Ishikawa (cell line): ENCODE results near the gene RET.
A peak's percentile ranks its signal among the peaks of the same experiment; 100 is the strongest.

Experiments used
- CEBPB ChIP-seq: IDR thresholded peaks from 2 replicates; pipeline ENCODE4 v1.6.1; 2012
- CREB1 ChIP-seq: IDR thresholded peaks from 2 replicates; pipeline ENCODE4 v1.6.1; 2012; ENCODE audit warnings: low read depth
- EGR1 ChIP-seq: IDR thresholded peaks from 2 replicates; pipeline ENCODE4 v1.6.1; 2012
- EP300 ChIP-seq: IDR thresholded peaks from 2 replicates; pipeline ENCODE4 v1.6.1; 2012; ENCODE audit warnings: borderline replicate concordance
- FOXM1 ChIP-seq: IDR thresholded peaks from 2 replicates; pipeline ENCODE4 v1.6.1; 2012; ENCODE audit warnings: low read depth, borderline replicate concordance
- NFIC ChIP-seq: IDR thresholded peaks from 2 replicates; pipeline ENCODE4 v1.6.1; 2012
- RAD21 ChIP-seq: IDR thresholded peaks from 2 replicates; pipeline ENCODE4 v1.6.1; 2012; ENCODE audit warnings: low read depth
- TAF1 ChIP-seq: IDR thresholded peaks from 2 replicates; pipeline ENCODE4 v1.6.1; 2012; ENCODE audit warnings: low read depth, mild to moderate bottlenecking
- TCF12 ChIP-seq: IDR thresholded peaks from 2 replicates; pipeline ENCODE4 v1.6.1; 2012; ENCODE audit warnings: low read depth
- TEAD4 ChIP-seq: IDR thresholded peaks from 2 replicates; pipeline ENCODE4 v1.6.1; 2012
- YY1 ChIP-seq: IDR thresholded peaks from 2 replicates; pipeline ENCODE4 v1.6.1; 2012; ENCODE audit warnings: low read depth
- ZBTB7A ChIP-seq: IDR thresholded peaks from 2 replicates; pipeline ENCODE4 v1.6.1; 2012; ENCODE audit warnings: low read depth
- TF ChIP-seq, protein P1 (sequence below): IDR thresholded peaks from 2 replicates; pipeline ENCODE4 v1.6.1; 2012; ENCODE audit warnings: low read depth, mild to moderate bottlenecking
- TF ChIP-seq, protein P2 (sequence below): IDR thresholded peaks from 2 replicates; pipeline ENCODE4 v1.6.1; 2012
- TF ChIP-seq, protein P3 (sequence below): IDR thresholded peaks from 2 replicates; pipeline ENCODE4 v1.6.1; 2012

The RET gene

DNA sequence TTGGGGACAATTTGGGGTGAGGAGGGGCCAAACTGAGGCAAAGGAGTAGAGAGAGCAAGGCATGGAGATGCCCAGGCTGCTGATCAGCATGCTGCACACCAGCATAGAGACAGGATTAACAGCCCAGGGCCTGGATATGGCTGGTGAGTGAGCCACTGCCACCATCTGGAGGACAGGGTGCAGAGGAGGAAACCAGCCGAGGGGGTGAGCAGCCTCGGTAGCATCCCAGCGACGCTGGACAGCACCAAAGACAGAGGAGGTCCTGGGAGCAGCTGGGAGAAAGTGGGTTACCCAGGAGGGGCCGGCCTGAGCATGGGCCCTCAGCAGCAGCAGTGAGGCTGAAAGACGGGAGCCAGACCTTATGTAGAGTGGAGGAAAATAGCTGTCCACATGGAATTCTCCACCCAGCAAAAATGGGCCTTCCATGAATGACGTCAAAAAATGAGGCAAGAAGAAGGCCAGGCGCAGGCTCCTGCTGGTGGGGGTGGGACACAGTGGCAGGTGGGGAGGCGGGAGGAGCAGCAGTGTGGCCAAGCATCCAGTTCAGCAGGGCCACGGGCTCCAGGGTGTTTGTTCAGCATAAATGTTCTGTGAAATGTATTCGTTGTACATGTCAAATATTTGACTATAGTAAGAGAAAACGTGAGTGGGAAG is 16.7 kb downstream of the RET start:
- TF ChIP-seq, protein P1, sequence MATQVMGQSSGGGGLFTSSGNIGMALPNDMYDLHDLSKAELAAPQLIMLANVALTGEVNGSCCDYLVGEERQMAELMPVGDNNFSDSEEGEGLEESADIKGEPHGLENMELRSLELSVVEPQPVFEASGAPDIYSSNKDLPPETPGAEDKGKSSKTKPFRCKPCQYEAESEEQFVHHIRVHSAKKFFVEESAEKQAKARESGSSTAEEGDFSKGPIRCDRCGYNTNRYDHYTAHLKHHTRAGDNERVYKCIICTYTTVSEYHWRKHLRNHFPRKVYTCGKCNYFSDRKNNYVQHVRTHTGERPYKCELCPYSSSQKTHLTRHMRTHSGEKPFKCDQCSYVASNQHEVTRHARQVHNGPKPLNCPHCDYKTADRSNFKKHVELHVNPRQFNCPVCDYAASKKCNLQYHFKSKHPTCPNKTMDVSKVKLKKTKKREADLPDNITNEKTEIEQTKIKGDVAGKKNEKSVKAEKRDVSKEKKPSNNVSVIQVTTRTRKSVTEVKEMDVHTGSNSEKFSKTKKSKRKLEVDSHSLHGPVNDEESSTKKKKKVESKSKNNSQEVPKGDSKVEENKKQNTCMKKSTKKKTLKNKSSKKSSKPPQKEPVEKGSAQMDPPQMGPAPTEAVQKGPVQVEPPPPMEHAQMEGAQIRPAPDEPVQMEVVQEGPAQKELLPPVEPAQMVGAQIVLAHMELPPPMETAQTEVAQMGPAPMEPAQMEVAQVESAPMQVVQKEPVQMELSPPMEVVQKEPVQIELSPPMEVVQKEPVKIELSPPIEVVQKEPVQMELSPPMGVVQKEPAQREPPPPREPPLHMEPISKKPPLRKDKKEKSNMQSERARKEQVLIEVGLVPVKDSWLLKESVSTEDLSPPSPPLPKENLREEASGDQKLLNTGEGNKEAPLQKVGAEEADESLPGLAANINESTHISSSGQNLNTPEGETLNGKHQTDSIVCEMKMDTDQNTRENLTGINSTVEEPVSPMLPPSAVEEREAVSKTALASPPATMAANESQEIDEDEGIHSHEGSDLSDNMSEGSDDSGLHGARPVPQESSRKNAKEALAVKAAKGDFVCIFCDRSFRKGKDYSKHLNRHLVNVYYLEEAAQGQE, result peak; percentile 61
- TF ChIP-seq FOXM1, result no peak

DNA sequence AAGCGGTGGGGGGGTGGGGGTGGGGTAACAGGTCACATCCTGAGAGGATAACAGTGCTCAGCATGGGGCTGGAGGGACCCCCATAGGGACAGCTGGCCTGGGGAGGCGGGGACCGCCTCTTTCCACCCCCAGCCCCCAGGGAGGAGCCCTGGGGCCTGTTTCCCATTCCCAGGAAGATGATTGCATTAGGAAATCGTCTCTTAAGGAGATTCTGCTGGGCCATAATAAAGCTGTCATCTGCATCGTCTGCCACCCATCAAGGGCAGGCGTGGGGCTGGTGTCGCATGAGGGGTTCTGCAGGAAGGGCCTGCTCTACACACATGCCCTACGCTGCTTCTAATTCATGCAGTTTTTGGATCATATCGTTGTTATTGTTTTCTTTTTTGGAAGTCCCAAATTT is 17.2 kb downstream of the RET start:
- TF ChIP-seq TEAD4 (no peak), ZBTB7A (no peak), YY1 (no peak), TAF1 (no peak), NFIC (no peak), EGR1 (no peak), CEBPB (no peak), FOXM1 (no peak), CREB1 (no peak), TCF12 (no peak), EP300 (no peak), RAD21 (no peak)
- TF ChIP-seq, protein P2, sequence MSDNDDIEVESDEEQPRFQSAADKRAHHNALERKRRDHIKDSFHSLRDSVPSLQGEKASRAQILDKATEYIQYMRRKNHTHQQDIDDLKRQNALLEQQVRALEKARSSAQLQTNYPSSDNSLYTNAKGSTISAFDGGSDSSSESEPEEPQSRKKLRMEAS, result no peak
- TF ChIP-seq, protein P1, result no peak
- TF ChIP-seq, protein P3, sequence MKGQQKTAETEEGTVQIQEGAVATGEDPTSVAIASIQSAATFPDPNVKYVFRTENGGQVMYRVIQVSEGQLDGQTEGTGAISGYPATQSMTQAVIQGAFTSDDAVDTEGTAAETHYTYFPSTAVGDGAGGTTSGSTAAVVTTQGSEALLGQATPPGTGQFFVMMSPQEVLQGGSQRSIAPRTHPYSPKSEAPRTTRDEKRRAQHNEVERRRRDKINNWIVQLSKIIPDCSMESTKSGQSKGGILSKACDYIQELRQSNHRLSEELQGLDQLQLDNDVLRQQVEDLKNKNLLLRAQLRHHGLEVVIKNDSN, result no peak

DNA sequence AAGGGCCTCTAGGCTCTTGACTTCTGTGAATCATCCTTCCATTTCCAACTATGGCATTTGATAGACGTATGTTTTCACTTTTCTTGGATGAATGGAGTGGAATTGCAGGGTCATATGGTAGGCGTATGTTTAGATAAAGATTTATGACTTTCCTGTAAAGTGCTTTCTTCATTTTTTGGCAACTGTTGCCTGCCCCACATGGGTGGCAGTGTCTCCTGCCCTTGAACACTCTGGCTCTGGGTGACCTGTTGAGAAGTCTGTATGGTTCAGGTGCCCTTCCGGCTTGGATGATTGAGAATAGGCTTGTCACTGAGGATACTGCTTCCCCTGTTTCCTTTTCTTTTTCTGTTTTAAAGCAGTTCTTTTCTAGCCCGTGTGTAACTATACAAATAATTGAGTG is 23.1 kb downstream of the RET start:
- TF ChIP-seq FOXM1 (no peak), RAD21 (no peak), EGR1 (no peak), TCF12 (no peak), TAF1 (no peak), NFIC (no peak), CREB1 (no peak)
- TF ChIP-seq, protein P2, result no peak

DNA sequence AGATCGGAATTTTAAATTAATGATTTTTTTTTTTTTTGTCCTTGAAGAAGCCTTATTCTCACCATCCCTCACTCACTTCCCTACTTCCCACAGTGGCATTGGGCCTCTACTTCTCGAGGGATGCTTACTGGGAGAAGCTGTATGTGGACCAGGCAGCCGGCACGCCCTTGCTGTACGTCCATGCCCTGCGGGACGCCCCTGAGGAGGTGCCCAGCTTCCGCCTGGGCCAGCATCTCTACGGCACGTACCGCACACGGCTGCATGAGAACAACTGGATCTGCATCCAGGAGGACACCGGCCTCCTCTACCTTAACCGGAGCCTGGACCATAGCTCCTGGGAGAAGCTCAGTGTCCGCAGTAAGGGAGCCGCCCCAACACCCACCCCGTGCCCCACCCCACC is 23.5 kb downstream of the RET start:
- TF ChIP-seq EP300 (no peak), ZBTB7A (no peak), RAD21 (no peak), FOXM1 (no peak), EGR1 (no peak)
- TF ChIP-seq, protein P1, result no peak
- TF ChIP-seq, protein P2, result no peak

DNA sequence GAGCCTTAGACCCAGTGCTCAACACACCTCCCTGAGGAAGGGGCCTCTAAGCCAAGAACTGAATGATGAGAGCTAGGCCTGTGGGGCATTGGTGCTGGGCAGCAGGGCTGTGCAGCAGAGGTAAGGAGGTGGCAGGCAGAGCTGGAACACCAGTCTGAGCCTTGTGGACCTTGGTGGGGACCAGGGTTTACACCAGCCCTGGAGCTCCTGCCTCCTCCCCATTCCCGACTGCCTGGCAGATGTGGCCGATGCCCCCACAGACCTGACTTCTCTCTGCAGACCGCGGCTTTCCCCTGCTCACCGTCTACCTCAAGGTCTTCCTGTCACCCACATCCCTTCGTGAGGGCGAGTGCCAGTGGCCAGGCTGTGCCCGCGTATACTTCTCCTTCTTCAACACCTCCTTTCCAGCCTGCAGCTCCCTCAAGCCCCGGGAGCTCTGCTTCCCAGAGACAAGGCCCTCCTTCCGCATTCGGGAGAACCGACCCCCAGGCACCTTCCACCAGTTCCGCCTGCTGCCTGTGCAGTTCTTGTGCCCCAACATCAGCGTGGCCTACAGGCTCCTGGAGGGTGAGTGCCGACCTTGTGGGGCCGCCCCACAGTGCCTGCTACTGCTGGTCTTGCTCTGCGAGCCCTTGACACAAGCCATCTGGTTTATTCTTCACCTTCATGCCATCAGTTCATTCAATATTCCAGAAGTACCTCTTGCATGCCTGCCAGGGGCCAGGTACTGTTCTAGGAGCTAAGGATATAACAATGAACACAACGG is 25.4 kb downstream of the RET start:
- TF ChIP-seq FOXM1 (no peak), CREB1 (no peak), EP300 (no peak), TEAD4 (no peak)
- TF ChIP-seq, protein P2, result no peak
- TF ChIP-seq, protein P1, result no peak
